Fibroblast of lung (primary cell): ENCODE measurements around the gene GMPR. TPM values are rescaled to one million over a fixed set of nuclear protein-coding genes. Genes with fewer than 3 reads are reported as not detected.
"Not testable (repeated sequence)": the region's sequence is repeated elsewhere in the genome, so short reads cannot be mapped to it uniquely, and the experiment has no call there.

Experiments used
- DNase-seq, 2 donors: peaks; one replicate each; pipeline versions ENCODE4 v3.0.0 to v3.0.0-alpha.2; 2010; ENCODE audit warnings: low read depth in 2 of 2
- H2AFZ ChIP-seq: 2 replicates; pipeline ENCODE4 v1.5.1; 2012; ENCODE audit warnings: low read length, control low read depth, inconsistent platforms
- H3K27ac ChIP-seq: 2 replicates; pipeline ENCODE4 v1.5.1; 2011; ENCODE audit warnings: low read length, control low read depth; ENCODE audit not compliant: insufficient read depth
- H3K27me3 ChIP-seq: 2 replicates; pipeline ENCODE4 v1.5.1; 2011; ENCODE audit warnings: mild to moderate bottlenecking, low read length; ENCODE audit not compliant: control insufficient read depth, insufficient read depth
- H3K36me3 ChIP-seq: 2 replicates; pipeline ENCODE4 v1.5.1; 2011; ENCODE audit warnings: low read length; ENCODE audit not compliant: control insufficient read depth, insufficient read depth
- H3K4me1 ChIP-seq: 2 replicates; pipeline ENCODE4 v1.5.1; 2011; ENCODE audit warnings: low read length; ENCODE audit not compliant: control insufficient read depth, insufficient read depth; ENCODE audit errors: extremely low read depth
- H3K4me2 ChIP-seq: 2 replicates; pipeline ENCODE4 v1.5.1; 2011; ENCODE audit warnings: low read length, control low read depth; ENCODE audit not compliant: insufficient read depth; ENCODE audit errors: extremely low read depth
- H3K4me3 ChIP-seq, 4 experiments: fragments of 200-600 bp in 1 of 4; sonication (generic) in 1 of 4; replicated peaks in 1 of 4; 2 replicates each; pipeline ENCODE4 v1.5.1; 2011 to 2016; ENCODE audit warnings: low read length in 4 of 4, low read depth in 3 of 4, mild to moderate bottlenecking in 3 of 4, control low read depth in 2 of 4, inconsistent platforms in 1 of 4, mixed read lengths in 1 of 4; ENCODE audit not compliant: insufficient read depth in 1 of 4; ENCODE audit errors: control extremely low read depth in 1 of 4
- H3K79me2 ChIP-seq: 2 replicates; pipeline ENCODE4 v1.5.1; 2012; ENCODE audit warnings: mild to moderate bottlenecking, low read length, inconsistent platforms; ENCODE audit not compliant: control insufficient read depth, insufficient read depth
- H3K9ac ChIP-seq: 2 replicates; pipeline ENCODE4 v1.5.1; 2011; ENCODE audit warnings: mild to moderate bottlenecking, low read length, control low read depth; ENCODE audit not compliant: insufficient read depth
- H3K9me3 ChIP-seq: 2 replicates; pipeline ENCODE4 v1.5.1; 2012; ENCODE audit warnings: low read depth, low read length; ENCODE audit not compliant: control insufficient read depth, insufficient read depth
- H4K20me1 ChIP-seq: 2 replicates; pipeline ENCODE4 v1.5.1; 2011; ENCODE audit warnings: low read length; ENCODE audit not compliant: control insufficient read depth, insufficient read depth; ENCODE audit errors: extremely low read depth
- EZH2 ChIP-seq: IDR thresholded peaks from 2 replicates; pipeline ENCODE4 v1.5.1; 2012; ENCODE audit warnings: low read length, control low read depth, mild to moderate bottlenecking; ENCODE audit errors: missing control alignments
- polyA plus RNA-seq, 2 donors: library from polyadenylated mRNA; depleted of rRNA in 1 of 2; stranded (reverse) in 1 of 2; unstranded in 1 of 2; fragments of >200 nt; gene quantifications; 2 replicates each; pipeline ENCODE4 v1.2.1, GENCODE V29; 2011 to 2012; ENCODE audit warnings: missing spikeins in 1 of 2
- total RNA-seq: library from RNA; depleted of rRNA; stranded (reverse); fragments of >200 nt; gene quantifications from 2 replicates; pipeline ENCODE4 v1.2.1, GENCODE V29; 2014
- TF ChIP-seq, protein P1 (sequence below), 2 donors: IDR thresholded peaks in 1 of 2; conservative IDR thresholded peaks in 1 of 2; 1 replicate in 1 of 2; 2 replicates in 1 of 2; pipeline ENCODE4 v1.5.1; 2011 to 2012; ENCODE audit warnings: low read length in 2 of 2, control low read depth in 1 of 2, inconsistent platforms in 1 of 2, low read depth in 1 of 2, mild to moderate bottlenecking in 1 of 2

The GMPR gene
- total and polyA plus RNA-seq, 2 donors (not counting 1 experiment from before 2014, with no cell fraction given): 13.2 to 16.4 TPM

GRCh38 chr6:16262773-16263172 lies 24.4 kb downstream of the GMPR start:
- H3K4me2 ChIP-seq, H3K79me2 ChIP-seq, H3K27me3 ChIP-seq, H3K4me1 ChIP-seq, H4K20me1 ChIP-seq, H2AFZ ChIP-seq, H3K27ac ChIP-seq, H3K9me3 ChIP-seq, DNase-seq, H3K36me3 ChIP-seq, H3K9ac ChIP-seq, H3K4me3 ChIP-seq: not testable (repeated sequence)

GRCh38 chr6:16263464-16264099 lies 25.2 kb downstream of the GMPR start:
- H3K79me2 ChIP-seq, DNase-seq, H3K36me3 ChIP-seq, H3K4me1 ChIP-seq, H3K9me3 ChIP-seq, H3K4me2 ChIP-seq, H3K9ac ChIP-seq, H4K20me1 ChIP-seq, H3K27ac ChIP-seq, H3K27me3 ChIP-seq, H3K4me3 ChIP-seq, H2AFZ ChIP-seq: not testable (repeated sequence)

DNA sequence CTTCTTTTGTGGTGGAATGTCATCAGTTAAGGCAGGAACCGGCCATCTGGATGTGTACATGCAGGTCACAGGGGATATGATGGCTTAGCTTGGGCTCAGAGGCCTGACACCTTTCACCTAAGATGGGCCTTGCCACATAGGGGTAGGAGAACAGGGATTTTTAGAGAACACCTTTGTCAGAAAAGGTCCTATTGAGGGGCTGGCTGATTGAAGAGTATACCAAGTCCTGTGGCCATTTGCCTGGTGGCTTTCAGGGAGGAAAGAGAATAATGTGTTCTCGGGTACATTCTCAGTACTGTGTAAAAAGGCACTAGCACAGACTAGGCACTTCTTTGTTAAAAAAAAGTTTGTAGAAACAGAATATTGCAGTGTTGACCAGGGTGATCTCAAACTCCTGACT lies 26.4 kb downstream of the GMPR start:
- Histone ChIP-seq H3K9me3 (no peaks in the 10 kb centered on the region), H2AFZ (no peak overlapping the region), H3K27me3 (no peaks in the 10 kb centered on the region), H3K36me3 (no peaks in the 10 kb centered on the region), H3K4me3 (no peak overlapping the region), H3K27ac (no peak overlapping the region), H3K4me2 (no peak overlapping the region), H4K20me1 (no peaks in the 10 kb centered on the region), H3K79me2 (no peaks in the 10 kb centered on the region), H3K4me1 (no peaks in the 10 kb centered on the region), H3K9ac (no peak overlapping the region)
- no peak for DNase-seq
- TF ChIP-seq, protein P1, sequence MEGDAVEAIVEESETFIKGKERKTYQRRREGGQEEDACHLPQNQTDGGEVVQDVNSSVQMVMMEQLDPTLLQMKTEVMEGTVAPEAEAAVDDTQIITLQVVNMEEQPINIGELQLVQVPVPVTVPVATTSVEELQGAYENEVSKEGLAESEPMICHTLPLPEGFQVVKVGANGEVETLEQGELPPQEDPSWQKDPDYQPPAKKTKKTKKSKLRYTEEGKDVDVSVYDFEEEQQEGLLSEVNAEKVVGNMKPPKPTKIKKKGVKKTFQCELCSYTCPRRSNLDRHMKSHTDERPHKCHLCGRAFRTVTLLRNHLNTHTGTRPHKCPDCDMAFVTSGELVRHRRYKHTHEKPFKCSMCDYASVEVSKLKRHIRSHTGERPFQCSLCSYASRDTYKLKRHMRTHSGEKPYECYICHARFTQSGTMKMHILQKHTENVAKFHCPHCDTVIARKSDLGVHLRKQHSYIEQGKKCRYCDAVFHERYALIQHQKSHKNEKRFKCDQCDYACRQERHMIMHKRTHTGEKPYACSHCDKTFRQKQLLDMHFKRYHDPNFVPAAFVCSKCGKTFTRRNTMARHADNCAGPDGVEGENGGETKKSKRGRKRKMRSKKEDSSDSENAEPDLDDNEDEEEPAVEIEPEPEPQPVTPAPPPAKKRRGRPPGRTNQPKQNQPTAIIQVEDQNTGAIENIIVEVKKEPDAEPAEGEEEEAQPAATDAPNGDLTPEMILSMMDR (conservative IDR thresholded peaks at IDR 0.05 in 1 of 2, IDR thresholded peaks at IDR 0.05 in 1 of 2; ENCODE audit: low read depth in 1 of 2, low read length in 2 of 2): no peak
- no peak for TF ChIP-seq EZH2
